ENCODE results near the gene ZNF628.
"Not testable (repeated sequence)": the region's sequence is repeated elsewhere in the genome, so short reads cannot be mapped to it uniquely, and the experiment has no call there.

ZNF628 gene

DNA sequence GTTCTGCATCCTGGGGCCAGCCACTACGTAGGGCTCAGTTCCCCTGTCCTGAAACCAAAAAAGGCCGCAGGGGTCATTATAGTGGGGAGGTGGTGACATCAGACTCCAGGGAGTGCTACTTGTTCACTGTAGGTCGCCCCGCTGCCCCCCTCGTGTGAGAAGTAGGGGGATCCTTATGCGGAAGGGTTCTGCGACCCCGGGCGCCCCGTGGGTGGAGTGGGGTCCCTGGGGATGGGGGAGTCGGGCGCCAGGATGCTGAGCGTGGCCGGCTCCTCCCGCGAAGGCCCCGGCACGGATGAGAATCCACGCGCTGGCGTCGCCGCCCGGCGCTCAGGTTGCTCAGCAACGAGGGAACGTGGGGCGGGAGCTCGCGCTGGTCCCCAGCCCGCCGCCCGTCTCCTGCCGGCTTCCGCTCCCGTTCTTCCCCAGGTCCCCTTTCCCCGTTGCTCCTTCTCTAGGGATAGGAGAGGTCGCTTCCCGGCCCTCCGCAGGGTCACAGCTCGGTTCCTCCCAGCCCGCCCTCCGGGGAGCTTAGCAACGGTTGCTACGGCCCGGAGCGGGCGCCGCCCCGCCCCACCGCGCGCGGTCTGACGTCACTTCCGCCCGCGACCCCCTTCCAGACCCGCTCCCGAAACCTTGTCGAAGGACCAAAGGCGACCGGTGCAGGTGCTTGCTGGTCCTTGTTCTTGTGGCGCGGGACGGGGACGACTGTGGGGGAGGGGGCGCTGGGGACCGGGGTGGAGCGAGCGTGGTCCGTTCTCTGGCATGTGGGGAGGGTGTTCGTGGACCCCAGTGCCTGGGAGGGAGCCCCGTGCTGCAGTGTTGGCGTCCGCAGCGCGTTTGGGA lies 8.4 kb downstream of the ZNF628 start, which contains the start of gene NAT14:
NAT14 (plus strand) TSS at position 596 of the 846 bp plus-strand sequence. CDS start 521 bp downstream, outside the sequence.
- no peak for DNase-seq (ENCODE audit: low spot score)

DNA sequence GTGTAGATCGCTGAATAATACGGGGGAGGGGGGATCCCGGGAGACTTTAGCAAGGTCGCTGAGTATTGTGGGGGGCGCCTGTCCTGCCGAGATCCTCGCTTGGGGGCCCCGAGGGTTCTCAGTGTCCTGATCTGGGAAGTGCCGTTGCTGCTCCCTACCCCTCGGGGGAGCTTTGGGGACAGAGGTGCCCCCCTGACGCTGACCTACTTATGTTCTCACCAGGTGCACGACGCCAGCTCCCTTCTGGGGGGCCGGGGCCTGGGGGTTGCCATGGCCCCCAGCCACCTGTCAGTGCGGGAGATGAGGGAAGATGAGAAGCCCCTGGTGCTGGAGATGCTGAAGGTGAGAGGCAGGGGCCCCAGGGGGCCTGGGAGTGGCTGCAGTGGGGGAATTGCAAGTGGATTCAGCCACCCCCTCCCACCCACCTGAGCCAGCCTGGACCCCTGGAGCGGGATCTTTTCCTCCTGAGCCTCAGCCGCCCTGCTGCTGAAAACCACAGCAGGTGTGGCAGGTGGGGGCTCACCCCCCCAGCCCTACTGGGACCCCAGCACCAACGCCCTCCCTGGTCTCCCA lies 9.1 kb downstream of the ZNF628 start:
- DNase-seq (ENCODE audit: low spot score), result no peak

DNA sequence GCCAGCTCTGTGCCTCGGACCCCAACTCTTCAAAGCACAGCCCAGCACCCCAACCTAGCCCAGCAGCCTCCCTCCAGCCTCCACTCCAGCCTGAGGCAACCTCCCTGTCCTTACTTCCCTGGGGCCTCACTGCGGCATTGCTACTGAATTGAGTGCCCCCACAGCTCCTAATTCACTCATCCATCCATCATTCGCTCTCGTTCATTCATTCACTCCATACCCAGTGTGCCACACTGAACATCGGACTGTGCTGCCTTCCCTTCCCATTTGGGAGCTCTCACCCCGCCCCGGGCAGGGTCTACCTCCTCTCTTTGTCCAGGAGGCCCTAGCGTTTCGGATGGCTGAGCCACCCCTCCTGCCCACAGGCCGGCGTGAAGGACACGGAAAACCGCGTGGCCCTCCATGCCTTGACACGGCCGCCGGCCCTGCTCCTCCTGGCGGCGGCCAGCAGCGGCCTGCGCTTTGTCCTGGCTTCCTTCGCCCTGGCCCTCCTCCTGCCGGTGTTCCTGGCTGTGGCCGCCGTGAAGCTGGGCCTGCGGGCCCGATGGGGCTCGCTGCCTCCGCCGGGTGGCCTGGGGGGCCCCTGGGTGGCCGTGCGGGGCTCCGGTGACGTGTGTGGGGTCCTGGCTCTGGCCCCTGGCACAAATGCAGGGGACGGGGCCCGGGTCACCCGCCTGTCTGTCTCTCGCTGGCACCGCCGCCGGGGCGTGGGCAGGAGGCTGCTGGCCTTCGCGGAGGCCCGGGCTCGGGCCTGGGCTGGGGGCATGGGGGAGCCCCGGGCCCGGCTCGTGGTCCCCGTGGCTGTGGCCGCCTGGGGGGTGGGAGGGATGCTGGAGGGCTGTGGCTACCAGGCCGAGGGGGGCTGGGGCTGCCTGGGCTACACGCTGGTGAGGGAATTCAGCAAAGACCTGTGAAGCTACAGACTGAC lies 9.9 kb downstream of the ZNF628 start:
- no peak for DNase-seq (ENCODE audit: low spot score)

DNA sequence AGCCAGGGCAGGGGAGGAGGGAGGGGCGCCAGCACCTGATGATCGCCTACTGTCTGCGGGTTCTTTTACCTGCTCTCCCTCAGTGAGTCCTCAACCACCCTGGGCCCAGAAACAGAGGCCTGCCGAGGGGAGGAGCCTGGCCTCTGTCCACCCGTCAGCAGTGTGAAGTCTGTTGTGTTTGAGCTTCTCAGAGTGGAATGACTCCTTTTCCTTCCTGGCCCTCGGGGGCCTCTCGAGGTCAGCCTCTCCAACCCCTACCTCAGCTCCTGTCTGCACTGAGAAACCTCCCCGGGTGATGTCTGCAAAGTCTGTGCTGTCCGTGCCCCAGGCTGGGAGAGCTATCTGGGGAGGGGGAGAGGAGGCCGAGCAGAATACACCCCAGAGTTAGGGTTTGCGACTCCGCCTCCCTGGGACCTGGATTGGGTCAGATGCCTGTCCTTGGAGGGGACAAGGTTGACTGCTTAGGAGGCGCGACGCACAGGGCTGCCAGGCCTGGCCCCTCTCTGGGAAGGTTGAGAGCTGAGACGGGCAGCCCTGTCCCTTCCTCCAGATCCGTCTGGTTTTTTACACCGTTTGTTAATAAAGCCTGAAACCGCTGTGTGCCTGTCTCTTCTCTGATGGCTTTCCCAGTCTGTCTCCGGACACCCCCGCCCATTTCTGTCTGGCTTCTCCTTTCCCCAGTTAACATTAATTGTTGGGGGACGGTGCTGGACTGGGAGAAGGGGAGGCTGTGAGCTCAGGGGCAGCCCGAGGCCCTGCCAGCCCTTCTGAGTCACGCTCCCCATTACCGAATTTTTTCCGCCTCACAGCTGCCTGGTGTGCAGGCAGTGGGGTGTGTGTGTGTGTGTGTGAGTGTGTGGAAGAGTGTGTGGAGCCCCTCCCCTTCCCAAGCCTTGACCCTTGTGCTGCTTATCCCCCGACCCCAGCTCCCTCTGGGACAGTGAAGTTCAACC lies 10.8 kb downstream of the ZNF628 start:
- DNase-seq (ENCODE audit: low spot score), result no peak

DNA sequence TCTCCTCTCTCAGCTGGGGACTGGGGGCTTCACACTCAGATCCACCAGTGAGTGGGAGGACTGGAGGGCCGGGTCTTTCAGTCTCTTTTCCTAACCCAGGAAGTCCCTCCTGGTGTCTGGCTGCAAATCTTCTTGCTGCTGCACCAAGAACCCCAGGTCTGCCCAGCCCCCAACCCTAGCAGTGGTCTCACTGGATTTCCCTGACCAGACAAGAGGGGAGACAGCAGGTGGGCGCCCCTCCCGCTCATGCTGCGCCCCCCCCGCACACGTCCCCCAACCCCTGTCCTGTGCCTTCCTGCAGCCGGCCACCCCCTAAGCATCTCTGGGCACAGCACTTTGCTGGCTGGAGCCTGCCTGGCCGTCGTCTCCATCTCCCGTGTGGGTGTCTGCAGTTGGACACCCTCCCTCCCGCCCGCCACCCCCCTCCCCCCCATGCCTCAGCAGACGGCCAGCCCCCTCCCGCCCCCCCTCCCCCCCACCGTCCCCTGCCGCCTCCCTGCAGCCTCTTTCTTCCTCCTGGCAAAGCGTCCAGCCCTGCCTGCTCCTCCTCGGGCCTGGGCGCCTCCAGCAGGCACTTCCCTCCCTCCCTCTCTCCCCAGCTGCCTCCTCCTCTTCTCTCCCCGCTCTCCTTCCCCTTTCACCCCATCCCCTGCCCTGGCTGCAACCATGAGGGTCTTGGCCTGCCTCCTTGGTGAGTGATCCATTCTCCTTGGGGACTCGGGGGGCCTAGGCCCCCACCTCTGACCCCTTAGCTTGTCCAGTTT lies 11.7 kb downstream of the ZNF628 start, which contains the start of gene SSC5D:
SSC5D (plus strand) TSS at position 513 of the 764 bp plus-strand sequence; CDS start at position 667, 154 bp downstream.
- no peak for DNase-seq (ENCODE audit: low spot score)

DNA sequence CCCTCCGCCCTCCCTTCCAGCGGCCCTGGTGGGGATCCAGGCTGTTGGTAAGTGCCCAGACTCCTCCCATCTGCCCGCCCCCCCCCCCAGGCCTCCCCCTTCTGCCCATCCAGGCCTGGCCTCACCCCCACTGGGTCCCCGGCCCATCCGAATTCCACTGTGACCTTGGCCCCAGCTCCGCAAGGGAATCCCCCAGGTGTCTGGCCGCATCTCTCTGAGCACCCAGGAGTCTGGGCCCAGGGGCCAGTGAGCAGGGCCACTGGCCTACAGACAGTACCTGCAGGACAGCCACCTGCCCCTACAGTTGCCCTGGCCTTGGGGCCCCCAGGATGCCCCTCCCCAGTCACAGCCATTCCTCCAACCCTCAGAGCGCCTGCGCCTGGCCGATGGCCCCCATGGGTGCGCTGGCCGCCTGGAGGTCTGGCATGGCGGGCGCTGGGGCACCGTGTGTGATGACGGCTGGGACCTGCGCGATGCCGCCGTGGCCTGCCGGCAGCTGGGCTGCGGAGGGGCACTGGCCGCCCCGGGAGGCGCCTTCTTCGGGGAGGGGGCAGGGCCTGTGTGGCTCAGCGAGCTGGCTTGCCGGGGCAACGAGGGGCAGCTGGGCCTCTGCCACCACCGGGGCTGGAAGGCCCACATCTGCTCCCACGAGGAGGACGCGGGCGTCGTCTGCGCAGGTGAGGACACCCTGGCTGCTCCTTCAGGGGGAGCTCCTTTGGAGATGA lies 12.7 kb downstream of the ZNF628 start:
- no peak for DNase-seq (ENCODE audit: low spot score)

DNA sequence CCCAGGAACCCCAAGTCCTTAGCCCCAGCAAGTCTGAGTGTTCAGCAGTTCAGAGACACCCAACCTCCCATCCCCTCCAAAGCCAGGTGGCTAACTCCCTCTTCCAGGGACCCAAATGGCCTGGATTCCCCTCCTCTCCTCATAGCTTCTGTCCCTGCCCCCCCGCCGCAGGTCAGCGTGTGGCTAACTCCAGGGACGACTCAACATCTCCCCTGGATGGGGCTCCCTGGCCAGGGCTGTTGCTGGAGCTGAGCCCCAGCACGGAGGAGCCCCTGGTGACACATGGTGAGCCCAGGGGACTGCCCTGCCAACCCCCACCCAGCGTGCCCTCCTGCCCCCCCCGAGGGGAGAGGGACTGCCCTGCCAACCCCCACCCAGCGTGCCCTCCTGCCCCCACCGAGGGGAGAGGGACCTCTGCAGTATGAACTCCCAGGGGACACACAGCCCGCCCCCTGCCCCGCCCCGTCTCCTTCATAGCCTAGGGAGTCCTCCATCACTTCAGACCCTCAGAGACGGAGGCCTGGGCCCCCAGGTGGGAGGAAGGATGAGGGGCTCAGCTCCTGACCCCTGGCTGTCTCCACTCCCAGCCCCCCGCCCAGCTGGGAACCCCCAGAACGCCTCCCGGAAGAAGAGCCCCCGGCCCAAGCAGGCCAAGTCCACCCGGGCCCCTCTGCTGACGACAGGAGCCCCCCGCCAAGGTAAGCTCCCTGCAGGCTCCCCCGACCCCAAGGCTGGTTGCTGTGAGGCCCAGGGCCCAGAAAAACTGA lies 13.5 kb downstream of the ZNF628 start:
- DNase-seq (ENCODE audit: low spot score), result no peak

DNA sequence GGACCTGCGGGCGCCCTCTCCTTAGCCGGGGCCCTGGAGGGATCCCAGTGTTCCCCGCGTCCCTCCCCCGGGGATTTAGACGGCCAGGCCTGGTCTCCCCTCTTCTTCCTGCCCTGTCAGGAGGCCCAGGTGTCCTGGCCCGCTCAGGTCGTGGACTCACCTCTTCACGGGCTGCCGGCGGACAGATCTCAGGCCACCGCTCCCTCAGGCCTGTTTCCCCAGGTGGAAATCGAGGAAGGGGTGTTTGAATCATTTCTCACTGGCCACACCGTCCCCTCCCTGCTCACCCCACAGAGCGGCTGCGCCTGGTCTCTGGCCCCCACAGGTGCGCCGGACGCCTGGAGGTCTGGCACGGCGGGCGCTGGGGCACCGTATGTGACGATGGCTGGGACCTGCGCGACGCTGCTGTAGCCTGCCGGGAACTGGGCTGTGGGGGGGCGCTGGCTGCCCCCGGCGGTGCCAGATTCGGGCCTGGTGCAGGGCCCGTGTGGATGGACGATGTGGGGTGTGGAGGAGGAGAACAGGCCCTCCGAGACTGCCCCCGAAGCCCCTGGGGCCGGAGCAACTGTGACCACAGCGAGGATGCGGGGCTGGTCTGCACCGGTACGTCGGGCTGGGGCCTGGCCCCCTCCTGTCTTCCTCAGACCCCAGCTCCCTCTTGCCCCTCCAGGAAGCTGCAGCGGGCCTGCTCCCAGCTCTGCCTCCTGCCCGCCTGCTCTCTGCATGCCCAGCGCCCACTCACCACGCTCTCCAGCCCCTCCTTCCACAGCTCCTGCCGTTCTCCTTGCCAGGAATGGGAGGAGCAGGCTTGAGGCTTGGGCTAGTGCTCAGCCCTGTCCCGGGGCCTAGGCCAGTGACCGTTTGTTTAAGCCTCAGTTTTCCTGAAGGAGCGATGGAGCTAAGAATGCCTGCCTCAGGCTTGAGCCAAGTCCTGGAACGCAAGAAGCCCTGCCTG lies 14.3 kb downstream of the ZNF628 start:
- DNase-seq (ENCODE audit: low spot score), result no peak

DNA sequence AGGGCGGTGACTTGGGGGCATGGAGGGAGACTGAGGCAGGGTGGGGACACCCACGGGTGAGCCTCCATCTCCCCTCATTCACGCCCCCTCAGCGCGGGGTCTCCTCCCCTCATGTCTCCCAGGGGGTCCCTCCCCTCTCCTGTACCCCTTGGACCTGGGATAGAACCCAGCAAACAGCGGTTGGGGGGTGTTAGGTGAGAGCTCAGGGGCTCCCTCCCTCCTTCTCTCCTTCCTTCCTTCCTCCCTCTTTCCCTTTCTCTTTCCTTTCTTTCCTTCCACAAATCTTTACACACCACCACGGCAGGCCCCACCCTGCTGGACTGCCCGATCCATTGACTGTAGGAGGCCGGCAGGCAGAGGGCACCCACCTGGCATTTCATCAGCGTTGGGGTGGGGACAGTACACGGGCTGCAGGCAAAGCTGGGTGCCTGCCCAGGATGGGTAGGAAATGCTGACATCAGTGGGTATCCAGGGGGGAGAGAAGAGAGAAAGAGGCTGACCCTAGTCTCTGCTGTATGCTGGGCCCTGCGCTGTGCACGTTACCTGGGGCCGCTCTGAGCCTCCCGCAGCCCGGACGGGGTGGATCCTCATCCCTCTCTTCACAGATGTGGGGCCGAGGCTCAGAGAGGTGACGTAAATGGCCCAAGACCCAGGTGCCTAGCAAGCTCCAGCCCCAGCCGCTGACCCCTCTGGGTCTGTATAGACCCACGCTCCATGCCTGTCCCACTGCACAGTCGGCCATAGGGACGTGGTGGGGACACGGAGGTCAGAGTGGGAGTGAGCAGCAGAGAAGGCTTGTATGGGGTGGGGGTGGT lies 15.3 kb downstream of the ZNF628 start:
- DNase-seq (ENCODE audit: low spot score), result no peak

DNA sequence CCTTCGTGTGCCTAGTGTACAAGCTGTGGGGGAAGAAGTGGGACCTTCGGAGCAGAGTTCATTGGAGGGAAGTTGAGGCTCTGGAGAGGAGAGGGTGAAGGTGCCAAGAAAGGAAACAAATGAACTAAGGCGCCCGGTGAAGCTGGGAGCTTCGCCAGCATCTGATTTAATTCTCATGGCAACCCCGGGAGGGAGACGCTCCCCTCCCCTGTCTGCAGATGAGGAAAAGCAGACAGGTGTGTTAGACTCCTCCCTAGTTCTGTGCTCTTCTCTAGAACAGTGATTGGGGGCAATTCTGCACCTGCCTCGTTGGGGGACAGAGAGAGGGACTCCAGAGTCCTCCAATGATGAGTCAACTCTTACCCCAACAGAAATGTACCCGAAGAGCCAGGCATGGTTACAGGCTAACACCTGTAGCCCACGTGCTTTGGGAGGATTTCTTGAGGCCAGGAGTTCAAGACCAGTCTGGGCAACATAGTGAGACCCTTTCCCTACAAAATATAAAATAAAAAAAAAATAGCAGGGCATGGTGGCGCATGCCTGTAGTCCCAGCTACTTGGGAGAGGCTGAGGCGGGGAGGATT lies 16.0 kb downstream of the ZNF628 start:
- DNase-seq (ENCODE audit: low spot score), result no peak

DNA sequence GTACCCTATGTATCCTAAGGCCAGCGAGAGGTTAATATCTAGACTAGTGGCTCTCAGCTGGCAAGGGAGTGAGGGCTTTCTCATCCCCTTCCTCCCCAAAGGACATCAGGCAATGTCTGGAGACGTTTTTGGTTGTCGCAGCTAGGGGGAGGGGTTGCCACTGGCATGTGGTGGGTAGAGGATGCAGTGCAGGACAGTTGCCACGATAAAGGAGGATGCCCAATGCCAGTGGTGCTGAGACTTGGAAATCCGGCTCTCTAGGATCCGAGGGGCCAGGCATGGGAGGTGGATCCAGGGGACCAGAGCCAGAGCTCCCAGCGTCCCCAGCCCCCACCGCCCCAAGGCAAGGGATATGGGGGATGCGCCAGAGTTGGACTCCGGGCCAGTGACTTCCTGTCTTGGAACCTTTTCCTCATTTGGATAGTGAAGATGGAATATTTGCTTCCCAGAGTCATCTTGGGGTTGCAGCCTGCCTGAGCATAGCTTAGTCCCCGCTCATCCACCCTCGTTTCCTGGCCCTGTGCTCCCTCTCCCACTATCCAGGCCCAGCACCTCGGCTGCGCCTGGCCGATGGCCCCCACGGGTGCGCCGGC lies 16.7 kb downstream of the ZNF628 start:
- DNase-seq (ENCODE audit: low spot score), result no peak

DNA sequence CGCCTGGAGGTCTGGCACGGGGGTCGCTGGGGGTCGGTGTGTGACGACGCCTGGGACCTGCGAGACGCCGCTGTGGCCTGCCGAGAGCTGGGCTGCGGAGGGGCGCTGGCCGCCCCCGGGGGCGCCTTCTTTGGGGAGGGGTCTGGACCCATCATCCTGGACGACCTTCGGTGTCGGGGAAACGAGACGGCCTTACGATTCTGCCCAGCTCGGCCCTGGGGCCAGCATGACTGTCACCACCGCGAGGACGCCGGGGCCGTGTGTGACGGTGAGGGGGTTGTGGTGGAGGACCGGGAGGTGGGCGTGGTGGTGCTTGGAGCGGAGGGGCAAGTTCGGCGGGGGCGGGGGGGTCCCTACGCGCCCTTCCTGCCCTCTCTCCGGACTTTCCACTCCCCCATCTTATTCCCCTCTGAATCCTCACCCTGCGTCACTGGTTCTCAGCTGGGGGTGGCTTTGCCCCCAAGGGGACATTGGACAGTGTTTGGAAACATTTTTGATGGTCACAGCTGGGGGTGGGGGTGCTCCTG lies 17.3 kb downstream of the ZNF628 start:
- no peak for DNase-seq (ENCODE audit: low spot score)

DNA sequence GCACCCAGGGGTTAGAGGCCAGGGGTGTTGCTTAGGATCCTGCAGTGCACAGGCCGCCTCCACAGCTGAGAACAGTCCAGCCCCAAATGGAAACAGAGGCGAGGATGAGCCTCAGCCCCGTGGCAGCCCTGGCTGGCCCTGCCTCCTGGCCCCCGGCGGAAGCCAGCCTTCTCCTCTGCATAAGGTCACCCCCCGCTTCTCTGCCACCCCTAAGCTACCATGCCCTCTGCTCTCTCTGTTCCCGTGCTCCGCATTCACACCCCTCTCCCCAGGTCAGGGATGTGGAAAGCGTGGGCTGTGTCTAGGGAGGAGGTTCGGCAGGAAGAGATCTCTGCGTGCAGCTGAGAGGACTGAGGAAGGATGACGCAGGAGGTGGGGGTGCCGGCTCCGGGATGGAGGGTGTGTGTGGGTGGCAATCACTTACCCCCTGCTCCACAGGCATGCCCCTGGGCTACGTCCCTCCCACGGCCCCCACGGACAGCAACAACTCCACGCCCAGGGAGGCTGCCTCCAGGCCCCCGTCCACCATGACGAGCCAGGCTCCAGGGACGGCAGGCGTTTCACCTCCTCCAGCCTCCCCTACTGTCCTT lies 17.9 kb downstream of the ZNF628 start:
- no peak for DNase-seq (ENCODE audit: low spot score)

DNA sequence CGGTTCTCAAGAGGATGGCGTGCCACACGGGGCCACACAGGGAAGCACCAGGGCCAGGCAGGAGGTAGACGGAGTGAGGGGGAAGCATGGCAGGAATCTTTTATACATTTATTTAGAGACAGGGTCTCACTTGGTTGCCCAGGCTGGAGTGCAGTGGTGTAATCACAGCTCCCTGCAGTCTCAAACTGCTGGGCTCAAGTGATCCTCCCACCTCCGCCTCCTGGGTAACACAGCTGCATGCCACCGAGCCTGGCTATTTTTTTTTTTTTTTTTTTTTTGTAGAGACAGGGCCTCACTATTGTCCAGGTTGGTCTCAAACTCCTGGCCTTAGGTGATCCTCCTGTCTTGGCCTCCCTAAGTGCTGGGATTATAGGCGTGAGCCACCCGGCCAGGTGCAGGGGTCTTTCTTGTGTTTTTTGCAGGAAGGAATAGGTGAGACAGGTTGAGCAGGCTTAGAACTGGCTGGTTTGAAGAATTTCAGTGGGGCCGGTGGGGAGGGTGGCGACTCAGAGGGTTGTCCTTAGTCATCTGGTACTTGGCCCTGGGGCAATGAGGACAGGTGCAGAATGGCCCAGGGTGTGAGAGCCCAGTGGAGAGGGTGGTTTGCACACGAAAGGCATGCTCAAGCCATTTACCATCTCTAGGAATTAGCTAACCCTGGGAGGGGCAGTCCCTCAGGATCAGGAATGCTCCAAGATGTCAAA lies 19.4 kb downstream of the ZNF628 start:
- no peak for DNase-seq (ENCODE audit: low spot score)

DNA sequence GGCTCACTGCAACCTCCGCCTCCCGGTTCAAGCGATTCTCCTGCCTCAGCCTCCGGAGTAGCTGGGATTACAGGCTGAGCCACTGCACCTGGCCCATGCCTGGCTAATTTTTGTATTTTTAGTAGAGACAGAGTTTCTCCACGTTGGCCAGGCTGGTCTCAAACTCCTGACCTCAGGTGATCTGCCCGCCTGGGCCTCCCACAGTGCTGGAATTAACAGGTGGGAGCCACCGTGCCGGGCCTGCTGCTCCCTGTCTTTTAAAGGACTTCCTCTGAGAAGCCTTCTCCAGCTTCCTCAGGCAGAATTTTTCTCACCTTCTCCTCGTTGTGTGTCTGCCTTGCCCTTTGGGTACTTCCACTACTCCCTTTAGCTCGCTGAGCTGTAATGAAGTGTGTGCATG lies 20.4 kb downstream of the ZNF628 start:
- not testable (repeated sequence) for DNase-seq (ENCODE audit: low spot score)
